ENCODE measurements around the gene LAMB4. TPM values are rescaled to one million over a fixed set of nuclear protein-coding genes. Genes with fewer than 3 reads are reported as not detected.

LAMB4 gene
- total RNA-seq, 2 experiments from 2014 or later, result not detected

DNA sequence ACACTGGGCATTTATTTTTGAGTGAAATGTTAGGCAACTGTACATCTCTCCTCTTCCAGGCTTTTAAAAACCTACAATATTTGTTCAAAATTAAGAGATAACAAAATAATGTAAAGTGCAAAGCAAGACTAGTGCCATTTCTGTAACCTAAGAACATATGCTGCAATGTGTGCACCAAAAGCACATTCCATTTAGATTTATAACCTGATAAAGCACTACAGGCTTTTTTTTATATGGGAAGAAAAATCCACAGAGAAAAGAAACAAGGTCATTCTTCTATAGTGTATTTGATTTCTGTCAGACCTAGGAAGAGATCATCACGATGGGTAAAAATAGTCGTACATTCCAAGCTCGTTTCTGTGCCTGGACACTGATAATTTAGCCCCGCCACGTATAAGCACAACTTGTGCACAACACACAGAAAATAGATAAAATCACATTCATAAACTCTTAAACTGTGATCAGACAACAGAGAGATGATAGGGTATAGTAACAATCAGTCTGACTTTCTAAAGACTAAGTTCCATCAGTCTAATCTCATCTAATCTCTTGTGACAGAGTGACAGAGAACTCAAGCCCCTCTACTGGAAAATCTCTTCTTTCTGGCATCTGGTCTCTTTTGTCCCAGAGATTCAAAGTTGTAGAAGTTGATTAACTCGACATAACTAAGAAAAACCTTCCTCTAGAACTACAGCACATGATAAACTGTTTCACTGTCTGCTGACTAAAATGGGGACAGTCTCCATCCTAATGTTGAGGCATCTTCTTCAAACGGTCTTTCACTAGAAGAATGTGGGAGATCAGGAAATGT is 133.9 kb downstream of the LAMB4 start:
- intact Hi-C loops (cut with micrococcal nuclease; ENCODE audit: unreplicated experiment), result no loop called here
- H3K79me2 ChIP-seq (ENCODE audit: insufficient read depth, low read depth, low read length), result no peaks in the 10 kb centered on the region
- ChIA-PET CTCF (ENCODE audit: unreplicated experiment) (no interaction called here), POLR2A (no interaction called here)
- H3K4me3 ChIP-seq (ENCODE audit: low read depth, low read length, poor library complexity, severe bottlenecking), result no peak overlapping the region
- H3K4me2 ChIP-seq (ENCODE audit: low read length), result no peak overlapping the region
- H3K4me1 ChIP-seq (ENCODE audit: insufficient read depth, low read length, poor library complexity, severe bottlenecking), result no peaks in the 10 kb centered on the region
- no peak overlapping the region for H3K27ac ChIP-seq (ENCODE audit: low read depth, low read length, poor library complexity, severe bottlenecking)
- no peak for DNase-seq (ENCODE audit: low spot score)
- no peaks in the 10 kb centered on the region for H3K9me2 ChIP-seq (ENCODE audit: insufficient read depth, low read length)
- H2AFZ ChIP-seq (ENCODE audit: low read length), result no peak overlapping the region
- TF ChIP-seq, protein P1, sequence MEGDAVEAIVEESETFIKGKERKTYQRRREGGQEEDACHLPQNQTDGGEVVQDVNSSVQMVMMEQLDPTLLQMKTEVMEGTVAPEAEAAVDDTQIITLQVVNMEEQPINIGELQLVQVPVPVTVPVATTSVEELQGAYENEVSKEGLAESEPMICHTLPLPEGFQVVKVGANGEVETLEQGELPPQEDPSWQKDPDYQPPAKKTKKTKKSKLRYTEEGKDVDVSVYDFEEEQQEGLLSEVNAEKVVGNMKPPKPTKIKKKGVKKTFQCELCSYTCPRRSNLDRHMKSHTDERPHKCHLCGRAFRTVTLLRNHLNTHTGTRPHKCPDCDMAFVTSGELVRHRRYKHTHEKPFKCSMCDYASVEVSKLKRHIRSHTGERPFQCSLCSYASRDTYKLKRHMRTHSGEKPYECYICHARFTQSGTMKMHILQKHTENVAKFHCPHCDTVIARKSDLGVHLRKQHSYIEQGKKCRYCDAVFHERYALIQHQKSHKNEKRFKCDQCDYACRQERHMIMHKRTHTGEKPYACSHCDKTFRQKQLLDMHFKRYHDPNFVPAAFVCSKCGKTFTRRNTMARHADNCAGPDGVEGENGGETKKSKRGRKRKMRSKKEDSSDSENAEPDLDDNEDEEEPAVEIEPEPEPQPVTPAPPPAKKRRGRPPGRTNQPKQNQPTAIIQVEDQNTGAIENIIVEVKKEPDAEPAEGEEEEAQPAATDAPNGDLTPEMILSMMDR (conservative IDR thresholded peaks at IDR 0.05; ENCODE audit: low read length), result no peak
- TF ChIP-seq EZH2phosphoT487 (IDR thresholded peaks at IDR 0.05; ENCODE audit: borderline replicate concordance, low read depth, low read length), result no peak
- no peaks in the 10 kb centered on the region for H4K20me1 ChIP-seq (ENCODE audit: insufficient read depth, low read length)
- no peaks in the 10 kb centered on the region for H3K36me3 ChIP-seq (ENCODE audit: insufficient read depth, low read length)
- no TSS peak for BruUV-seq (replicated peaks)
- no peaks in the 10 kb centered on the region for H3K9me3 ChIP-seq (ENCODE audit: low read length)

DNA sequence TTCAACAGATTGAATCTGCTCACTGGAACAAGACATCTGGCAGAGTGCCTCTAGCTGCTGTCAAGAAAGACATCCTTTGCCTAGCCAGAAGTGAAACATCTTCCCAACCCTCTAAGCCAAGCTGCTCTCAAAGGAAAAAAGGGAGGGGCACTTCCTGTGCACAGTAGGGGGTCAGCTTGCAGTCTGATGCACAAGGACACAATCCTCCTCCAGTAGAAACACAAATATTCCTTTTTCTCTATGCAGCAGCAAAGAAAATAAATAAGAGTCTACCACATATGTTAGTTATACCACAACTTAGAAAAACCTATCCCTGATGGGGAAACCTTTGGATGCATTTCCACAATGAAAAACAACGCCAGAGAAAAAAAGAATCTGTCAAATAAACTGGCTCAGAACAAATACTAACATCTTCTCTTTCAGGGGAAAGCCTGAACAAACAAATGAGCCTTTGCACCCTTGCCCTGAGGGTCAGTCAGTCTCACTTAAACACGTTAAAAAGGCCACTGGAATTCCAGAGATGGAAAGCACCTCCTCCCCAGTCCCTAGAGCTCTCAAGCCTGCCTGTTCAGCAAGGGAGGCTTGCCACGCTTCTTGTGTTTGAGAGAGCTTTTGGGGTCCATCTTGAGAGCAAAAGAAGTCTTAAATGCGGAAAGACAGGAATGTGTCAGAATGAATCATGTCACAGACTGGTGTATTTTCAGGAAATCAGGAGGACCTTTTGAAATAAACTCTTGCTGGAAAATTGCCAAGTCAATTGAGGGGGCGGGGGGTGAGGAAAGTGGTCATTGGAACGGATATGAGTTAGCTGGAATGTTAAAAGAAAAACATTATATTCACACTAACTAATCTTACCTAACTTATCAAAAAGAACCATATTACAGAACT is 134.7 kb downstream of the LAMB4 start:
- no peak overlapping the region for H3K27ac ChIP-seq (ENCODE audit: low read depth, low read length, poor library complexity, severe bottlenecking)
- no peaks in the 10 kb centered on the region for H3K9me2 ChIP-seq (ENCODE audit: insufficient read depth, low read length)
- H3K79me2 ChIP-seq (ENCODE audit: insufficient read depth, low read depth, low read length), result no peaks in the 10 kb centered on the region
- TF ChIP-seq, protein P1 (conservative IDR thresholded peaks at IDR 0.05; ENCODE audit: low read length), result no peak
- no peak for TF ChIP-seq EZH2phosphoT487 (IDR thresholded peaks at IDR 0.05; ENCODE audit: borderline replicate concordance, low read depth, low read length)
- BruUV-seq (replicated peaks), result no TSS peak
- no peak overlapping the region for H3K4me2 ChIP-seq (ENCODE audit: low read length)
- H3K36me3 ChIP-seq (ENCODE audit: insufficient read depth, low read length), result no peaks in the 10 kb centered on the region
- POLR2A ChIA-PET, result no interaction called here
- H3K9me3 ChIP-seq (ENCODE audit: low read length), result no peaks in the 10 kb centered on the region
- no peak overlapping the region for H2AFZ ChIP-seq (ENCODE audit: low read length)
- no peaks in the 10 kb centered on the region for H3K4me1 ChIP-seq (ENCODE audit: insufficient read depth, low read length, poor library complexity, severe bottlenecking)
- no peak overlapping the region for H3K4me3 ChIP-seq (ENCODE audit: low read depth, low read length, poor library complexity, severe bottlenecking)
- intact Hi-C loops (cut with micrococcal nuclease; ENCODE audit: unreplicated experiment), result no loop called here
- CTCF ChIA-PET (ENCODE audit: unreplicated experiment), result no interaction called here
- no peak for DNase-seq (ENCODE audit: low spot score)
- no peaks in the 10 kb centered on the region for H4K20me1 ChIP-seq (ENCODE audit: insufficient read depth, low read length)

Measured in OCI-LY7 (cell line).